ENCODE data around the gene RNF208.

DNA sequence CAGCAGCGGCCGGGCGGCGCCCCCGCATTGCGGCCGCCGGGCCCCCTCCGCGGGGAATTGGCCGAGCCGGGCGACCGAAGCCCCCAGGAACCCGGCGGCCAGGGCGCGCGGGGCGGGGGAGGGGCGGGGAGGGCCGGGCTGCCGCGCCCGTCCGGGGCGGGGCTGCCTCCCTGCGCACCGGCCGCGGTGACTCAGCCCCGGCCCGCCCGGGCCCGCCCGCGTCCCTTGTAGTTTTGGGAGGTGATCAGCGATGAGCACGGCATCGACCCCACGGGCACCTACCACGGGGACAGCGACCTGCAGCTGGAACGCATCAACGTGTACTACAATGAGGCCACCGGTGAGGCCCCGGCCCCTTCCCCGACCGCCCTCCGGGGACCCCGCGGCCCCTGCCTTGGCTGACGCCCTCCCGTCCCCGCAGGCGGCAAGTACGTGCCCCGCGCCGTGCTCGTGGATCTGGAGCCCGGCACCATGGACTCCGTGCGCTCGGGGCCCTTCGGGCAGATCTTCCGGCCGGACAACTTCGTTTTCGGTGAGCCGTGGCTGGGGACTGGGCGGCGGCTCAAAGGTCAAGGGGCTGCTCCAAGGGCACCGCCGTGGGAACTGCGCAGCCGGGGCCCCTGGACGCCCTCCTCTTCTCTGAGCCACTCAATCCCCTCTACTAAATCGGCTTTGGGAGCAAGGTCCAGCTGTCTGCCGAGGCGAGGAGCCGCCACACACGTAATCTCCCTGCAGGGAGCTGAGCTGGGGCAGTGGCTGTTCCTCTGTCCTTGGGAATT is 19.6 kb upstream of the RNF208 start:
- TF ChIP-seq, protein P1, sequence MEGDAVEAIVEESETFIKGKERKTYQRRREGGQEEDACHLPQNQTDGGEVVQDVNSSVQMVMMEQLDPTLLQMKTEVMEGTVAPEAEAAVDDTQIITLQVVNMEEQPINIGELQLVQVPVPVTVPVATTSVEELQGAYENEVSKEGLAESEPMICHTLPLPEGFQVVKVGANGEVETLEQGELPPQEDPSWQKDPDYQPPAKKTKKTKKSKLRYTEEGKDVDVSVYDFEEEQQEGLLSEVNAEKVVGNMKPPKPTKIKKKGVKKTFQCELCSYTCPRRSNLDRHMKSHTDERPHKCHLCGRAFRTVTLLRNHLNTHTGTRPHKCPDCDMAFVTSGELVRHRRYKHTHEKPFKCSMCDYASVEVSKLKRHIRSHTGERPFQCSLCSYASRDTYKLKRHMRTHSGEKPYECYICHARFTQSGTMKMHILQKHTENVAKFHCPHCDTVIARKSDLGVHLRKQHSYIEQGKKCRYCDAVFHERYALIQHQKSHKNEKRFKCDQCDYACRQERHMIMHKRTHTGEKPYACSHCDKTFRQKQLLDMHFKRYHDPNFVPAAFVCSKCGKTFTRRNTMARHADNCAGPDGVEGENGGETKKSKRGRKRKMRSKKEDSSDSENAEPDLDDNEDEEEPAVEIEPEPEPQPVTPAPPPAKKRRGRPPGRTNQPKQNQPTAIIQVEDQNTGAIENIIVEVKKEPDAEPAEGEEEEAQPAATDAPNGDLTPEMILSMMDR (IDR thresholded peaks at IDR 0.05), result no peak
- TF ChIP-seq POLR2A (IDR thresholded peaks at IDR 0.05), result no peak
- TF ChIP-seq EP300 (IDR thresholded peaks at IDR 0.05), result no peak
- peak in 2 of 3 donors; percentile 16 to 21 for TF ChIP-seq POLR2AphosphoS5 (IDR thresholded peaks at IDR 0.05)
